PC-9 (cell line): ENCODE data around the gene SESN3. TPM values are rescaled to one million over a fixed set of nuclear protein-coding genes. Genes with fewer than 3 reads are reported as not detected.

Experiments used
- BruUV-seq: library from RNA; stranded (reverse); fragments of 400-500 nt; replicated peaks from 2 replicates; lab custom pipeline; 2021; lab: Mats Ljungman, UMichigan
- CTCF ChIA-PET: fragments of 300-600 bp; sonication (Branson Sonifier 250); formaldehyde crosslinking; loops from one replicate; lab custom pipeline; 2022; ENCODE audit warnings: antibody characterized with exemption; lab: Charles Lee
- POLR2A ChIA-PET: fragments of 300-600 bp; sonication (Branson Sonifier 250); formaldehyde crosslinking; loops from one replicate; lab custom pipeline; 2022; ENCODE audit warnings: antibody characterized with exemption; ENCODE audit not compliant: unreplicated experiment; lab: Charles Lee
- DNase-seq, 2 experiments: peaks; one replicate each; pipeline versions ENCODE4 v3.0.0 to v3.0.0-alpha.2; 2015 to 2022; ENCODE audit warnings: mixed read lengths in 1 of 2
- H2AFZ ChIP-seq: fragments of 200-600 bp; sonication (generic); 2 replicates; pipeline ENCODE4 v1.8.1; 2017; ENCODE audit warnings: antibody characterized with exemption
- H3F3A ChIP-seq: fragments of 200-600 bp; sonication (generic); 2 replicates; pipeline ENCODE4 v1.8.1; 2017; ENCODE audit warnings: antibody characterized with exemption, mild to moderate bottlenecking, low read depth; ENCODE audit not compliant: insufficient read depth
- H3K27ac ChIP-seq: fragments of 200-600 bp; sonication (generic); 2 replicates; pipeline ENCODE4 v1.6.1; 2016; ENCODE audit warnings: mixed run types
- H3K27me3 ChIP-seq: fragments of 200-600 bp; sonication (generic); 2 replicates; pipeline ENCODE4 v1.6.1; 2016; ENCODE audit warnings: low read depth, mixed run types; ENCODE audit not compliant: insufficient read depth
- H3K36me3 ChIP-seq: fragments of 200-600 bp; sonication (generic); 2 replicates; pipeline ENCODE4 v1.6.1; 2016; ENCODE audit warnings: low read depth, mixed run types
- H3K4me1 ChIP-seq: fragments of 200-600 bp; sonication (generic); replicated peaks from 2 replicates; pipeline ENCODE4 v1.6.1; 2016; ENCODE audit warnings: mixed run types; ENCODE audit not compliant: insufficient read depth
- H3K4me2 ChIP-seq: fragments of 200-600 bp; sonication (generic); 2 replicates; pipeline ENCODE4 v1.6.1; 2017; ENCODE audit warnings: mixed run types
- H3K4me3 ChIP-seq: fragments of 200-600 bp; sonication (generic); 2 replicates; pipeline ENCODE4 v1.6.1; 2016; ENCODE audit warnings: mixed run types
- H3K79me2 ChIP-seq: fragments of 200-600 bp; sonication (generic); 2 replicates; pipeline ENCODE4 v1.6.1; 2017; ENCODE audit warnings: low read depth, mixed run types
- H3K9me2 ChIP-seq: fragments of 200-600 bp; sonication (generic); 2 replicates; pipeline ENCODE4 v1.8.1; 2017; ENCODE audit warnings: mild to moderate bottlenecking; ENCODE audit not compliant: insufficient read depth
- H3K9me3 ChIP-seq: fragments of 200-600 bp; sonication (generic); 2 replicates; pipeline ENCODE4 v1.8.1; 2016; ENCODE audit warnings: low read depth; ENCODE audit not compliant: insufficient read depth
- H4K20me1 ChIP-seq: fragments of 200-600 bp; sonication (generic); 2 replicates; pipeline ENCODE4 v1.8.1; 2017; ENCODE audit not compliant: insufficient read depth
- CTCF ChIP-seq: fragments of 200-600 bp; sonication (generic); conservative IDR thresholded peaks from 2 replicates; pipeline ENCODE4 v1.6.1; 2017; ENCODE audit warnings: mixed run types, antibody characterized with exemption, mild to moderate bottlenecking, moderate library complexity
- EZH2 ChIP-seq: fragments of 200-600 bp; sonication (generic); IDR thresholded peaks from 2 replicates; pipeline ENCODE4 v1.8.0; 2017; ENCODE audit warnings: antibody characterized with exemption, low read depth
- intact Hi-C: fragments of 100-400 bp; cut with micrococcal nuclease; formaldehyde crosslinking; loops from one replicate; pipeline ENCODE4 v1.10.0; 2022; ENCODE audit not compliant: unreplicated experiment
- total RNA-seq: library from RNA; stranded (reverse); gene quantifications from 2 replicates; pipeline ENCODE4 v1.2.3, GENCODE V29; 2021

Gene SESN3
- total RNA-seq, 1 experiment from 2014 or later, result 0.85 TPM

- DNase-seq, result no peak
- H3K79me2 ChIP-seq, result no peaks in the 10 kb centered on the region
- no peak overlapping the region for H3K4me2 ChIP-seq
- no peak overlapping the region for H2AFZ ChIP-seq
- H4K20me1 ChIP-seq, result no peaks in the 10 kb centered on the region
- H3K27ac ChIP-seq, result no peak overlapping the region
- intact Hi-C loops, result no loop called here
- no peaks in the 10 kb centered on the region for H3K9me3 ChIP-seq
- H3K4me3 ChIP-seq, result no peak overlapping the region
- H3F3A ChIP-seq, result no peaks in the 10 kb centered on the region
- H3K4me1 ChIP-seq, result no peaks in the 10 kb centered on the region
- no TSS peak for BruUV-seq
- H3K9me2 ChIP-seq, result no peaks in the 10 kb centered on the region
- ChIA-PET CTCF (interaction anchor here (0.6 kb wide), 1 partner anchor 1184 kb away, joined by 3 read pairs; no protein-coding TSS in a partner anchor), POLR2A (no interaction called here)
- H3K36me3 ChIP-seq, result no peaks in the 10 kb centered on the region
- H3K27me3 ChIP-seq, result no peaks in the 10 kb centered on the region
- TF ChIP-seq EZH2 (no peak), CTCF (no peak)
Measured at GRCh38 chr11:95245038-95245437, 14.0 kb upstream of the SESN3 start.

GRCh38 chr11:95243673-95244072 is 12.7 kb upstream of the SESN3 start:
- no peaks in the 10 kb centered on the region for H3K27me3 ChIP-seq
- H3K79me2 ChIP-seq, result no peaks in the 10 kb centered on the region
- H3K4me1 ChIP-seq, result no peaks in the 10 kb centered on the region
- H4K20me1 ChIP-seq, result no peaks in the 10 kb centered on the region
- no peak overlapping the region for H2AFZ ChIP-seq
- POLR2A ChIA-PET, result no interaction called here
- CTCF ChIA-PET, result no interaction called here
- intact Hi-C loops, result no loop called here
- no peak overlapping the region for H3K27ac ChIP-seq
- no peak for DNase-seq
- H3K4me3 ChIP-seq, result no peak overlapping the region
- H3K9me2 ChIP-seq, result no peaks in the 10 kb centered on the region
- BruUV-seq, result no TSS peak
- no peak overlapping the region for H3K4me2 ChIP-seq
- no peaks in the 10 kb centered on the region for H3K36me3 ChIP-seq
- no peak for TF ChIP-seq EZH2
- no peak for TF ChIP-seq CTCF
- no peaks in the 10 kb centered on the region for H3K9me3 ChIP-seq
- no peaks in the 10 kb centered on the region for H3F3A ChIP-seq

- intact Hi-C loops, result no loop called here
Measured at GRCh38 chr11:95242845-95243605, 12.0 kb upstream of the SESN3 start.

More at GRCh38 chr11:95242845-95243605, 12.0 kb upstream of the SESN3 start:
- Histone ChIP-seq H3K4me2 (no peak overlapping the region), H3K27ac (no peak overlapping the region), H3K36me3 (no peaks in the 10 kb centered on the region), H3F3A (no peaks in the 10 kb centered on the region), H3K4me1 (no peaks in the 10 kb centered on the region), H4K20me1 (no peaks in the 10 kb centered on the region), H3K9me3 (no peaks in the 10 kb centered on the region), H3K27me3 (no peaks in the 10 kb centered on the region), H2AFZ (no peak overlapping the region), H3K4me3 (no peak overlapping the region), H3K79me2 (no peaks in the 10 kb centered on the region), H3K9me2 (no peaks in the 10 kb centered on the region)
- ChIA-PET CTCF (no interaction called here), POLR2A (no interaction called here)
- TF ChIP-seq EZH2, result no peak
- TF ChIP-seq CTCF, result no peak
- BruUV-seq, result no TSS peak
- DNase-seq, result no peak
